Measurements from ENCODE around the gene MYO5A.
"Not testable (repeated sequence)": the region's sequence is repeated elsewhere in the genome, so short reads cannot be mapped to it uniquely, and the experiment has no call there.

The MYO5A gene

DNA sequence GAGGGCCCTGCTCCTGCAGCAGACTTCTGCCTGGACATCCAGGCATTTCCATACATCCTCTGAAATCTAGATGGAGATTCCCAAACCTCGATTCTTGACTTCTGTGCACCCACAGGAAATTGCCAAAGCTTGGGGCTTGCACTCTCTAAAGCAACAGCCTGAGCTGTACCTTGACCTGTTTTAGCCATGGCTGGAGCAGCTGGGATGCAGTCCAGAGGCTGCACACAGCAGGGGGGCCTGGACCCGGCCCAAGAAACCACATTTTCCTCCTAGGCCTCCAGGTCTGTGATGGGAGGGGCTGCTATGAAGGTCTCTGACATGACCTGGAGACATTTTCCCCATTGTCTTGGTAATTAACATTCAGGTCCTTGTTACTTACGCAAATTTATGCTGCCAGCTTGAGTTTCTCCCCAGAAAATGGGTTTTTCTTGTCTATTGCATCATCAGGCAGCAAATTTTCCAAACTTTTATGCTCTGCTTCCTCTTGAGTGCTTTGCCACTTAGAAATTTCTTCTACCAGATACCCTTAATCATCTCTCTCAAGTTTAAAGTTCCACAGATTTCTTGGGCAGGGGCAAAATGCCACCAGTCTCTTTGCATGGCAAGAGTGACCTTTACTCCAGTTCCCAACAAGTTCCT lies 11.8 kb upstream of the MYO5A start:
- DNase-seq (ENCODE audit: low spot score), result no peak

DNA sequence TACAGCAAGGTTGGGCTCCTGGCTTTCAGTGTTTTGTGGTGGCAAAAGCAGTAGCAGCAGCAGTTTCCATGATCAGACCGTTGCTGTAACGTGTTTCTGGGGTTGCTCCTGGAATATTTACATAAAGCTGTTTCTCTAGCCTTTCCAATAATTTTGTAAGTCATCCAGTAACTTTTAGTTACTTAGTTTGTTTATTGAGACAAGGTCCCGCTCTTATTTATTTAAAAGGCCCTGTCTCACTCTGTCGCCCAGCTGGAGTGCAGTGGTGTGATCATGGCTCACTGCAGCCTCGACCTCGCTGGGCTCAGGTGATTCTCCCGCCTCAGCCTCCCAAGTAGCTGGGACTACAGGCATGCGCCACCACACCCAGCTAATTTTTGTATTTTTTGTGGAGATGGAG lies 8.8 kb upstream of the MYO5A start:
- DNase-seq (ENCODE audit: low spot score), result no peak

DNA sequence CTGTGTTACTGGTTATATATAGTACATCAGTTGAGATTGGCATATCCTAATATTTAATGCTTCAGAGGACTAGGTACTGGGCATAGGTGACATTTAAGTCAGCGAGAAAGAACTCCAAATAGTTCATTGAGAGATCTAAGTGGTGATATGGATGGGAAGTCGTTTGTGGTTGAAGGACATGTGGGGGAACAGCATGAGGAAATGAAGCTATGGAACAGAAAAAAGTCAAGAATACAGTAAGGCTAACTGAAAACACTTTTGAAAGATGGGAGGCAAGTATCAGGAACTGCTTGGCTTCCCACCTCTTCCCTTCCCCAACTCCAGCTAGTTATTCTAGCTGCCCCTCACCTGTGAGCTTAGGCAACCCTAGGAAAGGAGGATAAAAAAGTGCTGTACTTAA lies 3.7 kb upstream of the MYO5A start:
- DNase-seq (ENCODE audit: low spot score), result no peak

DNA sequence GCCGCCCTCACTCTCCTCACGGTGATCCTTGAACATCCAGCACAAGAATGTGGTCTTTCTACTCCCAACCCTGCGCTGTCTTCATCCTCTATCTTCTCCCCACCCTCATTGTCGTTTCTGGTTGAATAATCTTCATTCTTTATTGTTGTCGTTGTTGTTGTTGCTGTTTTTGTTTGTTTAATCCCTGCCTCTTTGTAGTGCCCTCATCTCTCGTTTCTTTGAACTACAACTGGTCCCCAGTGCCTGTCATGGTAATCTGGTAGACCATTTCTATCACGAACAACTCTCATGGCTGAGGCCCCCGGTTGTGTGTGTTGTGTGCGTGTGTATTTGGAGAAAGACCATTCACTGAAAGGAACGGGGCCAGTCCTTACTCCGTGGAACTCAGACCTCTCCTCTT lies 1.3 kb upstream of the MYO5A start:
- DNase-seq (ENCODE audit: low spot score), result no peak

DNA sequence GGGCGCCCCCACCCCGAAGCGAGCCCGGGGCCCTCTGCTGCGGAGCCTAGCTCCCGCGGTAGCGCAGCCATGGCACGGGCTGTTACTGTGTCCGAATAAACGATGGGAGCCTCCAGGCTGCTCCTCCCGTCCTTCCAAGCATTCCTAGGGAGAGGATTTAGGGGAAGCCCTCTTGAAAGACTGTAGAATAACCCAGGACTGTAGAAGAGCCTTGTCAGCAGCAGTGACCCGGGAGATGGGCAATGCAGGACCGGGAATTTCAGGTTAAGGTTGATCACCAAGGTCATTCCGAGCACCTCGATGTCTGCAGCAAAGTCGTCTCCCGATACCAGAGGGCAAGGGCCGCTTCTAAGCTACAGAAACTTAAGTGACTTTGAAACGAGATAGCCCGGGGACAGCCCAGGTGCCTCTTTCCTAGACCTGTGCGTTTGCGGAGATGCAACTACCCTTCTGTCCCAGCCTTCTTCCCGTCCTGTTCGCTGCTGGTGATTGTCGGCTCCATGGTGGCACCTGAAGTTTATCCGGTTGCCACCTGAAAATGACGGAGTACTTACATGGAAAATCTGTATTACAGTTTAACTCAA lies 753 bp upstream of the MYO5A start:
- no peak for DNase-seq (ENCODE audit: low spot score)

DNA sequence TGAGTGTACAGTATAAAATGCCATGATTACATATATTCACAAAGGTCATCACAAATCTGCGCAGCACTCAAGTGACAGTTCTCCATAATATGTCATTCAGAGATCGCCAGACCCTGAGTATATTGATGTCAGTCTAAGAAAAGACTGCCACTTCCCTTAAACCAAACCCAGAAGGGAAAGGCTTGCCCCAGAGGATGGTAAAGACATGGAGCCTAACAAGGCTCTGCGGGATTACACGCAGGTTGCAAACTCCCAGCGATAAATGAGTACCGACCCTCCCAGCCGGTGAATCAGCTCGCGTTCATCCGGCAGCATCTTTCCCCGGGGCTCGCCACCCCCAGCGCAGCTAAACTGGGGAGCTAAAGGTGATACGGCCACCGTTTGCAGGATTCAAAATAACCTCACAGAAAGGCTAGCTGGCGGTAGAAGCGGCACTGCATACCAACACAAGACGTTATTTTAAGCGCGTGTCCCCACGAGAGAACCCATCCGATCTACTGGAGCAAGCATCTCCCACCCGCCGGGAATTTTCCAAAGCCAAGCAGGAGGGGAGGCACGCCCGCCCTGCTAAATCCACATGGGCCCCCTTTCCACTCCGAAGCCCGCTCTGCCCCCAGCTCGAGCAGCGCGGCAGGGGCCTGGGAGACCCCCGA lies 643 bp downstream of the MYO5A start:
- DNase-seq (ENCODE audit: low spot score), result peak; percentile 33

DNA sequence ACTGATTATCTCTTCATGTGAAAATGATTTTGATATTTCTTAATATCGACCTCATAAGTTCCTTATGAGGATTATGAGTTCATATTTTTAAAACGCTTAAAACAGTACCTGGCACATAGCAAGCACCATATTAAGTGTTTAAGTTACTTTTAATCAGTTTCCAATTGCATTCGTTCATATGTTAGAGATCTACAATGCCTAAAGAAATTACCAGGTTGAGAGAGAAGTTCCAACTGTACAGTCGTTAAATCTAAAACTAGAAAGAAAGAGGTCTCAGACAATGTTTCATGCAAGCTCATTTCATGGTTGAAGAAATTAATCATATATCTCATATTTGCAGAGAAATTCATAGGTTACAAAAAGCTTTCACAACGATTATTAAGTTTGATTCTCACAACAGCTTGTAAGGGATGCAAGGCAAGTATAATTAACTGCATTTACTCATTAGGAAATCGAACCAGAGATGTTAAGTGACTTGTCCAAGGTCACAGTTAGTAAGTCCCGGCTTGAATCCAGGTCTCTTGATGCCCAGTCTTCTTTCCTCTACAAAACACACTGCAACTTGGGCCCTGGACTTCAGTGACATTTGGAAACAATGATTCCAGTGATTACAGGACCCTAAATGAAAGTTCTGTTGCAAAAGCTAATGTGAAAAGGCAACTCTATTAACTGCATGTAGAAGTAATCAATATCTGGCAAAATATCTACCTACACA lies 1.3 kb downstream of the MYO5A start:
- DNase-seq (ENCODE audit: low spot score), result no peak

DNA sequence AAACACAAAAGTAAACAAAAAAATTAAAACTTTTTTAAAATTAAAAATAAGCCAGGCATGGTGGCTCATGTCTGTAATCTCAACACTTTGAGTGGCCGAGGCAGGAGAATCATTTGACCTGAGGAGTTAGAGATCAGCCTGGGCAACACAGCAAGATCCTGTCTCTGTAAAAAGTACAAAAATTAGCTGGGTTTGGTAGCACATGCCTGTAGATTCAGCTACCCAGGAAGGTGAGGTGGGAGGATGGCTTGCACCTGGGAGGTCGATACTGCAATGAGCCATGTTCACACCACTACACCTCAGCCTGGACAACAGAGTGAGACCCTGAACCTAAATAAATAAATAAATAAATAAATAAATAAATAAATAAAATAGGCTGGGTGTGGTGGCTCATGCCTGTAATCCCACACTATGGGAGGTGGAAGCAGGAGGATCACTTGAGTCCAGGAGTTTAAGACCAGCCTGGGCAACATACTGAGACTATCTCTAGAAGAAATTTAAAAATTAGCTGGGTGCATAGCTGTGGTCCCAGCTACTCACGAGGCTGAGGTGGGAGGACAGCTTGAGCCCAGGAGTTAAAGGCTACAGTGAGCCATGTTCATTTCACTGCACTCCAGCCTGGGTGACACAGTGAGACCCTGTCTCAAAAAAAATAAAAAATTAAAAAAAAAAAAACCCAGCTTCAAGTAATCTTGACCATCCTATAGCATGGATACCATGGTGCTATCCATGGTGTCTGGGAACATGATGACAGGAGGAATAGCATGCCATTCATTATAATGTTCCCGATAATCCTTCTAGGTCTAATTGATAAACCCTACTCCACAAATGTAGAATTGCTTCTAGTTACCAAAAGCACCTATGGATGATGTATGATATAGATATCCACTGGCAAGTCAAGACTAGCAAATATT lies 4.2 kb downstream of the MYO5A start:
- no peak for DNase-seq (ENCODE audit: low spot score)

DNA sequence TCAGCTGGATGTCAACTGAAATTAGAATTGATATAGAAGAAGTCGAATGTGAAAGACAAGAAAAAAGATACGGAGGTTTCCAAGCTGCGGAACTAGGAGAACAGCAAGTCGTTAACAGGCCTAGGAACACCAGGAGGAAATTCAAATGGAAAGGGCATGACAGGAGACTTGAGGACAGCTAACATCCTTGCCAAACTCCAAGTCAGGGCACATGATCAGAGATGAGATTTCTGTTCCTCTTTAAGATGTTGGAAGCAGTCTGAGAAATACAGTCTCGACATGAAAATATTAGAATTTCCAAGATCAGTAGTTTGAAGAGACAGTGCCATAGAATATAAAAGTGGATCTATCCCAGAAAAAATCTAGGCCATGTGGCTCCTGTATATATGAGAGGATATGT lies 5.0 kb downstream of the MYO5A start:
- no peak for DNase-seq (ENCODE audit: low spot score)

DNA sequence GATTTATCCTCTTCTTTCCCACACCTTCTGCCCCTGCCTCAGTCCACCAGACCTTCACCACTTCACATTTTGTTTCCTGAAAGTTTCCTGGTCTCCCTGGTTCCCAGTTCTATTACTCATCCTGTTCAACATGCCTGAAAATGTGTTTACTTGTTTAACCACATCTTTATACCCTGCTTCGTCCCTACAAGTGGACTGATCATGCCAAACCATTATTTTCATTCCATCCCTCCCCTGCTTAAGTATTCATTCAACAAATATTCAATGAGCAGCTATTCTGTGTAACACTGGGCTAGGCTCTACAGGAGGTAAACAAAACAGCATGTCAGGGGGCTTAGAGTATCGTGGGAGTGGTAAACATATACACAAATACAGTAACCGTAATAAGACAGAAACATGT lies 5.5 kb downstream of the MYO5A start:
- no peak for DNase-seq (ENCODE audit: low spot score)

DNA sequence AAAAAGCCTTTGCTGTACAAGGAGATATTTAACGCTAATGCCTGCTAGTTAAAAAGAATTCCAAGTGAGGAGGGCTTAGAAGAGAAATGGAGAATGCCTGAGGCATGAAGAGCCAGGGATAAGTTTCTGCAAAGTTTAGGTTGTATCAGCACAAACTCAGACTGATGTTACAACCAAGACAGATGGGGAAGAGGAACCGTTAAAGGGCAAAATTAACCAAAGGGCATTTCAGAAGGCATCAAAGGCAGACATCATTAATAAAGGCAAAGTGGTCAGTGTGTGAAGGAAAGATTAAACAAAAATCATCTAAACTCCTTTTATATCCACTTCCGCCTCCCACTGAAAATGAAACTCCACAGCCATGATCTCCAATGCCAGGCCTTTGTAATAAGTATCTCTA lies 7.0 kb downstream of the MYO5A start:
- no peak for DNase-seq (ENCODE audit: low spot score)

DNA sequence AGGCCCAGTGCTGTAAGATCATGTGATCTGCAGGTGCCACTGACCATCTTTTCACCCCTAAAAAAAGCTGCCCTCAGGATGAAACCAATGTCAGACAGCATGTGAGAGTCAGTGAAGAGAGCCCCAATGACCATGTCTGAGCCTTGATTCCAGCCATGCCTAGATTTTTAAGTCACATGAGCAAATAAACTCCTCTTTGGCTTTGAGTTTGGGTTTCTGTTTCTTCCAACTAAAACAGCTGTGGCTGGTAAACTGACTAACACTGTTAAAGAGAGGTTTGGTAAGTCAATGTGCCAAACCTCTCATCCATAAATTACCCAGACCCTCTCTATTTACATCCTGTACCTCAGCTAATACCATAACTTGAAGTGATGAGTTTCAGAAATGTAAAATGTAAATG lies 8.3 kb downstream of the MYO5A start:
- no peak for DNase-seq (ENCODE audit: low spot score)

DNA sequence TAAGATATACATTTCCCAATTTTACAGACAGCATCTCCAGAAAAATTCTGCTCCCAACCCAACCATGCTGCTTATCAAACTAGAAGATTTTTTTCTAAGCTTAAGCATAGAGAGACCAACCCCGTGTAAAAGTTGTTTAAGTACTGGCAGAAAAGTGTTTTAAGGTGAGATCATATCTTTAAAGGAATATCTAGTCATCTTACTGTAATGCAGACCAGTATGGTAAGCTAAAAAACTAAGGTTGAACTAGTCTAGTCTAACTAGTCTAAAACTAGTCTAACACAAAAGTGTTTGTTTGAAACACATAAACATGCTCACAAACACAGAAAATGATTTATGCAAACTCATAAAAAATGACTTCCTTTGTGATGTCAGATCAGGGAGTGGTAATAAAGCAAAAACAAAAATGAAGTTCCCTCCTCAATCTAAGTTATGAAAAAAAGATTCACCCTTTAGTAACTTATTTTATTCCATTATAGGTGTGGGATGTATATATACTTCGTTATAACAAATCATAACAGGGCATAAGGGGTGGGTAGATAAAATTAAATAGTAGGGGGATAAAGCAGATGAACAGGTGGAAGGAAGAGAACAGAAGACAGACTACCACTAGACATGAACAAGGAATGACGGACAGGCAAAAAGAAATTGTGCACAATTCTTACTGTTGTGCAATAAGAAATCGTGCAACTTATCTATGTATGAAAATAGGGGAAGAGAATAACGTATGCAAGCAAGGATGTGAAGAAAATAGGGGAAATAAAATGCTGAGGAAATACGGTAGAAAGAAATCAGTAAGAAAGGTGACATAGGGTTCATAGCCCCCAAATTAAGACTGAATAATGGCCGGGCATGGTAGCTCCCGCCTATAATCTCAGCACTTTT lies 10.0 kb downstream of the MYO5A start:
- no peak for DNase-seq (ENCODE audit: low spot score)

DNA sequence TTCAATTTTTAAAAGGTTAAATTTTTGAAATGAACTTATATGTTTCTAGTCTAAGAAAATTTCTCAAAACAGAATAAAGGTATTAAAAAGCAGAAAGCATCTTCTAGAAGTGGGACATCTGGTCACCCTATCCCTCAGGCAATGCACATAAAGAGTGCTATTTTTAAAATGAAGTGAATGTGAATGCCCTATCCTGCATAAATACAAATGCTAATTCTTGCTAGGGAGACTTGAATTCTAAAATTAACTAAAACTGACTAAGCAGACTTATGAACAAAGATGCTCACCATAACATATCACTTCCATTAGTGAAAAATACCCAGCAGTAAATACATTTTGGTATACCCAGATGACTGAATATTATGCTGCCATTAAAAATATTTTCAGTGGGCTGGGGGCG lies 11.7 kb downstream of the MYO5A start:
- no peak for DNase-seq (ENCODE audit: low spot score)

DNA sequence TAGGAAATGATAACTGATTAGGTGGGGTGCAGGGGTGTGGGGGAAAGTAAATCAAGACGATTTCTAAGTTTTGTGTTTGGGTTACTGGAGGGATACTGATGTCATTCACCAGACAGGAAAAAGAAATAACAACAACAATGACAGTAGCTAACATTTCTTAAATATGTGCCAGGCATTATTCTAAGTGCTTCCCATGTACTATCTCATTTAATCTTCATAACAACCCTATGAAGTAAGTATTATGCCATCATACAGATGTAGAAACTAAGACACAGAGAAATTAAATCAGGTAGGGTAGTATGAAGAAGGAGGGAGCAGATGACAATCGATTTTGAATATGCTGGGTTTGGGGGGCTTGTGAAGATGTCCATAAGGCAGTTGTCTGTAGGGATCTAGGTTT lies 13.3 kb downstream of the MYO5A start:
- DNase-seq (ENCODE audit: low spot score), result no peak

DNA sequence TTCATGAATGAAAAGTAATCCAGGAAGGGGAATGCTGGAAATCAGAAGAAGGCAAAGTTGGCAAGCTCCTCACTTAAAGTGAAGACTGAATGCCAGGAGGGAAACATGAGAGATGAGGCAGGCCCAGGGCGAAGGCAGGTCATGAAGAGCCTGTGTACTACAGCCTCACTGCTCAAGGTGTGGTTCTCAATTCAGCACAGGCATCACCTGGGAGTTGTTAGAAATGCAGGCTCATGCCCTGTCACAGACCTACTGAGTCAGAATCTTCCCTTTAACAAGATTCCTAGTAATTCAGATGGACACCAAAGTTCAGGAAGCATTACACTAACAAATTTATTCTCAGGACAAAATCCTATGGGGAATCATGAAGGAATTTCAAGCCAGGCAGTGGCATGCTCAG lies 14.2 kb downstream of the MYO5A start:
- DNase-seq (ENCODE audit: low spot score), result no peak

DNA sequence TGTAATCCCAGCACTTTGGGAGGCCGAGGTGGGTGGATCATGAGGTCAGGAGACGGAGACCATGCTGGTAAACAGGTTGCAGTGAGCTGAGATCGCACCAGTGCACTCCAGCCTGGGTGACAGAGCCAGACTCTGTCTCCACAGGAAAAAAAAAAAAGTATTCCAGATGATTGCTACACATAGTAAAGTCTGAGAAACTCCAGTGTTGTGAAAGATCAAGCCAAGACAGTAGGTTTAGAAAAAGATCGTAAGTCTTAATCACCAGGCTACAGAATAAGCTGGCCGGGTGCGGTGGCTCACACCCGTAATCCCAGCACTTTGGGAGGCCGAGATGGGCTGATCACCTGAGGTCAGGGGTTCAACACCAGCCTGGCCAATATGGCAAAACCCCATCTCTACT lies 15.8 kb downstream of the MYO5A start:
- not testable (repeated sequence) for DNase-seq (ENCODE audit: low spot score)

DNA sequence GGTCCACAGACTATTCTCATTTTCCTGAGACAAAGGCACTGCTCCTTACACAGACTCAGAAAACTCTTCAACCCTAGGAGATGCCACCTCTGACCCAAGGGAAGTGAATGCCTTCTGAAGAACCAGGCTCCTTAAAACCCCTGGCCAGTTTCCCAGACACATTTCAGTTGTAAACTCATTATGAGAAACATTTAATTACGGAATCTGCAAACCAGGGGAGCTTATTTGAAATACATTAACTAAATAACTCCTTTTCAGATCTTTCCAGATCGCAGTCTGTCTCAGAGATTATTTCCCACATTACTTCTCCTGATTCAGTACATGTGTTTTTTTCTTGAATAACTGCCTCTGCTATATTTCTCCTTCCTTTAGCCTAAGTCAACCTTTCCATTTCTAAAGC lies 17.6 kb downstream of the MYO5A start:
- no peak for DNase-seq (ENCODE audit: low spot score)

DNA sequence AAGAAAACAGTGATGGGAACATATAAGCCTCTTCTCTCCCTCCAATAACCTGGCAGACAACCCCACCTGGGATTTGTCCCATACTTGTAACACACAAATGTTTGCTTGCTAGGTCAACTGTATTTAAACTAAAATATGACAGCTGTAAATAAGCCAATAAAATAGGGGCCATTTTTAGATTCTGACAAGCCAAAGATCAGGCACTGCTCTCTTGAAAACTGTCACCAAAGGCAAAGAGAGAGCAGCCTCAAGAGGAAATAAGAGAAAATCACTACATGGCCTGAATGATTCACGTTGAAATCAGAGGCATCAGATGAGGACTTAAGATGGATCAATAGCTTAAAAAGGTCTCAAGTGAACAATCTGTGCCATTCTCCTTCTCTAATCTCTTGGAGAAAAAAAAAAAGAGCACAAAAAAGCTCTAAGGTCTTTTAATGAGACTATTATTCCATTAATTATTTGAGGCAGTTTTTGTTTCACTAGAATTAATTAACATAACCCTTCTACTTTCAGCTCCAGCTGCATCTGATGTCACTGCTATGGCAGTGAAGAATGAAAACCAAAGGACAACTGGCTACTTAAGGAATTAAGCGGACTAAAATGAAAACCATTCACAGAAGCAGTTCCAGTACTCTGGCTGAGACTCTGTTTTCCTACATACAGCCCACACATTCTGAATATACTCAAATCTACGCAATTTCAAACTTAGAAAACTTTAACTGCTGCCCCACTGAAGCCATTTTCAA lies 19.0 kb downstream of the MYO5A start:
- no peak for DNase-seq (ENCODE audit: low spot score)

DNA sequence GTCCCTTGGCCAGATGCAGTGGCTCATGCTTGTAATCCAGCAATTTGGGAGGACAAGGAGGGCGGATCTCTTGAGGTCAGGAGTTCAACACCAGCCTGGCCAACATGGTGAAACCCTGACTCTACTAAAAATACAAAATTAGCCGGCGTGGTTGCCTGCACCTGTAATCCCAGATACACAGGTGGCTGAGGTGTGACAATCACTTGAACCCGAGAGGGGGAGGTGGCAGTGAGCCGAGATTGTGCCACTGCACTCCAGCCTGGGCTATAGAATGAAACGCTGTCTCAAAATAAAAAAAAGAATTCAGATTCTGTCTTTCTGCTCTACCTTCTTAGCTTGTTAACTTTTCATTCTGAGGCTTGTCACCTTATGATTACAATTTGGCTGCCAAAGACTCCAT lies 22.1 kb downstream of the MYO5A start:
- DNase-seq (ENCODE audit: low spot score), result no peak
